HEK293 (cell line): ENCODE data around the gene MPP7.

Source experiments
- TCF7L2 ChIP-seq: IDR thresholded peaks from 2 replicates; pipeline ENCODE4 v1.6.1; 2011; ENCODE audit warnings: low read depth, mild to moderate bottlenecking, inconsistent platforms, low read length, moderate library complexity, borderline replicate concordance
- YY1 ChIP-seq: fragments of 450-650 bp; formaldehyde crosslinking; IDR thresholded peaks from 2 replicates; pipeline ENCODE4 v1.5.1; 2018; ENCODE audit warnings: missing biosample characterization, missing genetic modification characterization
- ZBTB6 ChIP-seq: fragments of 450-650 bp; formaldehyde crosslinking; IDR thresholded peaks from 2 replicates; pipeline ENCODE4 v1.5.1; 2017; ENCODE audit warnings: missing biosample characterization, missing genetic modification characterization
- ZBTB8A ChIP-seq: fragments of 450-650 bp; formaldehyde crosslinking; IDR thresholded peaks from 2 replicates; pipeline ENCODE4 v1.5.1; 2016; ENCODE audit warnings: missing biosample characterization, missing genetic modification characterization
- ZNF133 ChIP-seq: fragments of 450-650 bp; formaldehyde crosslinking; IDR thresholded peaks from 2 replicates; pipeline ENCODE4 v1.5.1; 2016; ENCODE audit warnings: missing biosample characterization, missing genetic modification characterization
- ZNF24 ChIP-seq: fragments of 450-650 bp; formaldehyde crosslinking; IDR thresholded peaks from 2 replicates; pipeline ENCODE4 v1.5.1; 2016; ENCODE audit warnings: missing biosample characterization, missing genetic modification characterization
- ZNF513 ChIP-seq: fragments of 450-650 bp; IDR thresholded peaks from 2 replicates; pipeline ENCODE4 v1.5.1; 2018; ENCODE audit warnings: missing biosample characterization, missing genetic modification characterization

GRCh38 chr10:28296023-28296422, 6.8 kb downstream of the MPP7 start:
- TF ChIP-seq YY1 (tag by site-specific recombination) (no peak), ZBTB6 (tag by site-specific recombination) (no peak), ZNF513 (no peak), TCF7L2 (no peak), ZBTB8A (peak; percentile 48; the same call in 1 of the 2 replicates), ZNF133 (no peak), ZNF24 (tag by site-specific recombination) (no peak)
